Spleen (tissue), 7 donors: ENCODE measurements around the gene TMEM119.
A peak's percentile ranks its signal among the peaks of the same experiment; 100 is the strongest.

Experiments
- CTCF ChIP-seq, 11 experiments: fragments of 200-600 bp in 7 of 11; fragments of 450-650 bp in 4 of 11; sonication (generic) in 4 of 11; IDR thresholded peaks in 8 of 11; conservative IDR thresholded peaks in 3 of 11; 1 replicate in 7 of 11; 2 replicates in 4 of 11; pipeline versions ENCODE4 v1.4.0 to v1.8.0; 2016 to 2021; ENCODE audit warnings: antibody characterized with exemption in 11 of 11, inconsistent platforms in 4 of 11, mild to moderate bottlenecking in 1 of 11
- POLR2AphosphoS5 ChIP-seq, 3 donors: sonication (generic); formaldehyde crosslinking; IDR thresholded peaks; one replicate each; pipeline ENCODE4 v1.5.1; 2017; ENCODE audit warnings: antibody characterized with exemption in 3 of 3
- donor health status: DM: no; HTN: no; CAD: no; lungs with moderate emphysema.
- donor health status: DM: no; HTN: no; CAD: no.
- donor health status: DM: no; HTN: no; CAD: no.

- no peak for TF ChIP-seq CTCF (IDR thresholded peaks at IDR 0.05 in 8 of 11, conservative IDR thresholded peaks at IDR 0.05 in 3 of 11)
- TF ChIP-seq POLR2AphosphoS5 (IDR thresholded peaks at IDR 0.05) = peak in 1 of 3 donors; percentile 9
These were observed 43.0 kb upstream of the TMEM119 start for GRCh38 chr12:108640802-108641445.
